NCI-H226 (cell line): ENCODE results near the gene TFRC.
"Not testable (repeated sequence)": the region's sequence is repeated elsewhere in the genome, so short reads cannot be mapped to it uniquely, and the experiment has no call there.

Experiments
- DNase-seq: peaks from one replicate; pipeline ENCODE4 v3.0.0-alpha.2; 2015

Gene TFRC

GRCh38 chr3:196081834-196082618, at the start of gene TFRC:
TSS of gene TFRC (minus strand) at chr3:196082090. CDS start at chr3:196077099, 4,991 bp downstream.
- peak; percentile 91 for DNase-seq

GRCh38 chr3:196128172-196128843, 46.4 kb upstream of the TFRC start:
- no peak for DNase-seq

- peak; percentile 65 for DNase-seq
Measured at GRCh38 chr3:196127308-196128040, 45.6 kb upstream of the TFRC start.

DNA sequence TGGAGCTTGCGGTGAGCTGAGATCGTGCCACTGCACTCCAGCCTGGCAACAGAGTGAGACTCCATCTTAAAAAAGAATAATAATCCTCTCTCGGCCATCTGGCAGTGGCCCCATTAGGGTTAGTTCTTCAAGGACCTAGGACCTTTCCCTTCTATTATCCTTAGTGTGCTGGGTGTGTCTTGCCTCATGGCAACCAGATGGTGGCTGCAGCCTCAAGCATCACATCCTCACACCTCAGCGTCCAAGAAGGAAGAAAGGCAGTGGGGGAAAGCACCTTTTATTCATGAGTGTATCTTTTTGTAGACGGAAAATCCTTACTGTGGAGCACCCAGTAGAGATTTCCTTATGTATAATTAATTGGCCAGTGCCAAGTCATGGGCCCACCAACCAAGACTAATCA, 42.7 kb upstream of the TFRC start:
- no peak for DNase-seq

DNA sequence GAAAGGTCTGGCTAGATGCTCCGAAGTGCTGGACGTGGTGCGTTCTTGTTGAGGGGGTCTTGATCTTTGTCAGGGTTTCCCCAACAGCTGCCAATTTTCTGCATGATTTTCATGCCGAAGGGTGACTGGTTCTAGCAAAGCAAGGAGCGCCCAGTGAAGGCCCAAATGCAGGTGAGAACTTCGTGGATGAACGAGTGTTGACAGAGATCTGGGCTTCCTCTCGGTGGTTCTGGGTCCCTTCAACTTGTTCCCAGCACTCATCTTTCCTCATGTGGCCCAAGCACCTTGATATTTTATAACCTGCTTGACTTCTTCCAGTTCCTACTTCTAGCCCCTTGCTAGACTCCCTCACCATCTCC, 40.8 kb upstream of the TFRC start:
- no peak for DNase-seq

DNA sequence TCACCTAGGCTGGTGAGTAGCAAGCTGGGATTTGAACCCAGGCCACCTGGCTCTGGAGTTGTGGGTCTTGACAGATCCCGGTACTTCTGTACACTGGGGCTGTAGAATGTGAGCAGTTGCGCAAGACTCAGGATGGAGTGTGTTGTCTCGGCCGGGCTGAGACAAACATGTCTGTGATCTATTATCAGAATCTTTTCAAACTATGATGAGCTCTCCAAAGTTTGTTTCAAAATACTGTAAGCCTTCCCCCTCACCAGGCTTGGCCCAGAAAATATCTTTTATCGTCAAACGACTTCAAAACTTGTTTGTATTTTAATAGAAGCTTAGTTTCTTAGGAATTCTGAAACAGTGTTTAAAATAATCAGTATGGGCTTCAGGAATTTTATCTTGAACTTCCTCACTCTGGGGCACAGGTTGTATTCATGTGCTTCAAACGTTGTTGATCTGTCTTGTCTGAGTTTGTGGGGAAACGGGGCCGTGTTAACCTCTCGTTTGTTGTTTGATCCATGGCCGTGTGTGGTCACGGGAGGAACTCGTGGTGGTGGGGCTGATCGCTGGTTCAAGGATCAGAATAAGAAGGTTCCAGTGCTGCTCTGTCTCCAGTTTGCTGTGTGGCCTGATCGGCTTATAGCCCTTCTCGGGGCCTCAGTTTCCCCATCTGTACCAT, 40.3 kb upstream of the TFRC start:
- DNase-seq = no peak

DNA sequence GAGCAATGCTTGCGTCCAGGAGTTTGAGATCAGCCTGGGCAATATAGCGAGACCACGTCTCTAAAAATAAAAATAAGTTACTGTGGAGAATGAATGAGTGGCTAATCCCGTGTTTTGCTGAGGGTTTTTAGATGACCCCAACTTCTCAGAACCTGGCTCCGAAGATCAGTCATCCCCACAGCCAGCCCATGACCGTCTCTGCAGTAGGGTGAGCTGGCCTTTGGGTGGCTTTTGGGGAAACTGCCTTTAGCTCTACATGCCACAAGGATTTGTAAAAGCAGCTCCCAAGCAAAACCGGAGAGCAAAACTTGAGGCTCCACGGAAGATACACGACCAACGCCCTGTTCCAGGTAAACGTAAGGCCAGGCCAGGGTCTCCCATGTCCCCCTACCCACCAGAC, 39.2 kb upstream of the TFRC start:
- no peak for DNase-seq

- DNase-seq = no peak
Measured at GRCh38 chr3:196120291-196120951, 38.5 kb upstream of the TFRC start.

DNA sequence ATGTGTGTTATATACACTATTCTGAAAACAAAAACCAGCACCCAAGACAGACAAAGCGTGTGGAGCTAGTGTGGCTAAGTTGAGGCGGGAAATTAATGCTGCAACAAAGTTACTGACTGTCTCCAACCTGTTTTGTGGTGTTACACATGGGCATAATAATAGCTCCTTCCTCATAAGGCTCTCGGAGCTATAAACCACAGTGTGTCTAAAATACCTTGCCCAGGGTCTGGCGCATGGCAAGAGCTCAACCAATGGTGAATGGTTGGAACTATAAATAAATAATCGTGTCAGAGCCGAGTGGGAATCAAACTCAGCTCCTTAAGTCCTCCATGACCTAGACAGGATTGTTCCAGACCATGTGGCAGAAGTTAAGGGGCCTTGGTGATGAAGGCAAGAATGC, 35.9 kb upstream of the TFRC start:
- DNase-seq = no peak

DNA sequence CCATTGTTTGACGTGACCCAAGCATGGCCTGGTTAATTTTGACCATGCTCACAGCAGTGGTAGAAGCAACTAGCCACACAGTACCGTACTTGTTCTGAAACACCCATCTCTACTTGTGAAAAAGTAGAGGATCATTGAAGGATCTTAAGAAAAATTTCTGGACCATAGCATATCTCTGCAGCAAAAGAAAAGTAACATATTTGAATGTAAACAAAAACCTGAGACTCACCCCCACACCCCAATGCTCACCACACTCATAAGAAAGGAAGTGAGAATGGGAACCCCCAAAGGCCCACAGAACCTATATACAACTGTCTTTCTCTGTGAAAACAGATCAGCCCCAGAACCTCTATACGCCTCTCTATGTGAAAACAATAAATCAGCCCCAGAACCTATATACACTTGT, 33.8 kb upstream of the TFRC start:
- DNase-seq = no peak

GRCh38 chr3:196111939-196112386, 30.1 kb upstream of the TFRC start:
- DNase-seq = no peak

GRCh38 chr3:196108075-196108743, 26.3 kb upstream of the TFRC start:
- DNase-seq = peak; percentile 84

GRCh38 chr3:196104707-196105106, 22.8 kb upstream of the TFRC start:
- DNase-seq = not testable (repeated sequence)

DNA sequence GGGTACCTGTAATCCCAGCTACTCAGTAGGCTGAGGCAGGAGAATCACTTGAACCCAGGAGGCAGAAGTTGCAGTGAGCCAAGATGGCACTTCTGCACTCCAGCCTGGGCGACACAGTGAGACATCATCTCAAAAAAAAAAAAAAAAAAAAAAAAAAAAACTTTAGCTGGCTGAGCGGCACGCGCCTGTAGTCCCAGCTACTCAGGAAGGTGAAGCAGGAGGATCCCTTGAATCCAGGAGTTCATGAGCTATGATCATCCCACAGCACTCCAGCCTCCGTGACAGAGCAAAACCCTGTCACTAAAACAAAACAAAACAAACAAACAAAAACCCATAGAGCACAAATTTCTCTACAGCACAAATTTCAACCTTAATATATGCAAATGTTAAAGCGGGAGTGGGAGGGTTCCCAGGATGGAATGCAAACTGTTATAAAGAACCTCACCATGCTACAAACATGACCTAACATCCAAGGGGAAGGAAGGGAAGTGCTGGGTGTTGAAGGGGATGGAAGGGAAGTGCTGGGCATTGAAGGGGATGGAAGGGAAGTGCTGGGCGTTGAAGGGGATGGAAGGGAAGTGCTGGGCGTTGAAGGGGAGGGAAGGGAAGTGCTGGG, 16.6 kb upstream of the TFRC start:
- not testable (repeated sequence) for DNase-seq

DNA sequence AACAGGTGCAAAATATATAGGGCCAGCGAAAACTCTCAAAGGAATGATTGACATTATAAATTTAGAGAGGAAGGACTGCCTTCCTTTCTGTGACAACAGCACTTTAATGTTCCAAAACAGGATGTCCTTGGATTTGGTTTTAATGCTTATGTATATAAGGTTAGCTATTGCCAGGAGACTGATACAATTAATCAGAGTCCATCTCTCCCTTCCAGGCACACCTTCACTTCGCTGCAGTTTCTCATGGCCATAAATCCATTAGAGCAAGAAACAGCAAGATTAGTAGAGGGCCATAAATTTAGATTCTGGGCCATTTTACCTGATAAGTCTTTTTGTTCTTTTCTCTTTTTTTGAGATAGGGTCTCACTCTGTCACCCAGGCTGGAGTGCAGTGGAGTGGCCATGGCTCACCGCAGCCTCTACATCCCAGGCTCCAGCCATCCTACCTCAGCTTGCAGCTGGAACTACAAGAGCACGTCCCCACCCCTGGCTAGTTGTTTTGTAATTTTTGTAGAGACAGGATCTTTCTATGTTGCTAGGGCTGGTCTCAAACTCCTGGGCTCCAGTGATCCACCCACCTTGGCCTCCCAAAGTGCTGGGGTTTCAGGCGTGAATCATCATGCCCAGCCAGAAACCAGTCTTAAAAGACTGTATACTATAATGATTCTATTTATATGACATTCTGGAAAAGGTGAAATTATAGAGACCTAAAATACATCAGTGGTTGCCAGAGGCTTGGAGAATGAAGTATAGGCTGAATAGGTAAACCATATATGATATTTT, 15.7 kb upstream of the TFRC start:
- DNase-seq = no peak

GRCh38 chr3:196096382-196096953, 14.6 kb upstream of the TFRC start:
- DNase-seq = no peak

GRCh38 chr3:196093317-196094111, 11.6 kb upstream of the TFRC start:
- DNase-seq = no peak

GRCh38 chr3:196087906-196088305, 6.0 kb upstream of the TFRC start:
- DNase-seq = no peak

DNA sequence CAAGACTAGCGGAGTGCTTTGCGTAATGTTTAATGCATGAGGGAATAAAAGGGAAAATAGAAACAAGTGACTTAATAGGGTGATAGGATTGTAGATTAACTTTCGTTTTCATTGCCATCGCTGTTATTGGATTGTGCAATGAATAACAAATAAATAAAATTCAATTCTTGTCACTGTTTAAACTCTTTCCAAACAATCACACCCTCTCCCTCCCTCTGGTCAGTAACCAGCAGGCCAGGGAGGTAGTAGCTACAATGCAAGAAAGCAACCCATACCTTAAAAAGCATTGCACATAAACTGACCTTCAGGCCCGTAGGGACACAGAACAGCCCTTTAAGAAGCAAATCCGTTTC, 705 bp upstream of the TFRC start:
- DNase-seq = no peak
